Lower leg skin (tissue), 4 donors: ENCODE results near the gene ADAMTS14. TPM values are rescaled to one million over a fixed set of nuclear protein-coding genes. Genes with fewer than 3 reads are reported as not detected.

Experiments
- DNase-seq, 2 donors: peaks; one replicate each; pipeline ENCODE4 v3.0.0-alpha.2; 2019; ENCODE audit warnings: low spot score in 2 of 2
- H3K4me3 ChIP-seq: fragments of 200-600 bp; sonication (generic); 2 replicates; pipeline ENCODE4 v1.5.1; 2017; ENCODE audit warnings: mild to moderate bottlenecking, low read depth; ENCODE audit not compliant: poor library complexity, severe bottlenecking
- CTCF ChIP-seq, 3 donors: fragments of 450-650 bp; IDR thresholded peaks; one replicate each; pipeline ENCODE4 v1.5.1; 2016; ENCODE audit warnings: antibody characterized with exemption in 3 of 3, mild to moderate bottlenecking in 3 of 3, moderate library complexity in 2 of 3
- POLR2A ChIP-seq, 2 donors: fragments of 450-650 bp; IDR thresholded peaks; one replicate each; pipeline ENCODE4 v1.6.1; 2016 to 2017; ENCODE audit warnings: antibody characterized with exemption in 2 of 2, mild to moderate bottlenecking in 1 of 2, moderate library complexity in 1 of 2
- WGBS, 2 donors: methylation state at CpG; one replicate each; pipeline ENCODE4 v1.1.5; 2018; 5-methylcytosine and 5-hydroxymethylcytosine counted together
- intact Hi-C: fragments of 100-400 bp; cut with DNase I; formaldehyde crosslinking; loops from one replicate; pipeline ENCODE4 v1.15.0; 2023; ENCODE audit warnings: low total_unique reads
- total RNA-seq, 4 donors: library from RNA; depleted of rRNA; stranded (reverse); fragments of >200 nt; gene quantifications; one replicate each; pipeline ENCODE4 v1.1.0, GENCODE V29; 2016

Gene ADAMTS14
- total RNA-seq, 4 donors from 2014 or later: 0.22 to 1.0 (median 0.34) TPM; not detected in 1

GRCh38 chr10:70679498-70679897, 7.2 kb downstream of the ADAMTS14 start:
- WGBS, 2 donors: 66 to 73% methylated on average over 10 of the region's 10 CpGs
- H3K4me3 ChIP-seq: no peak overlapping the region
- peak; percentile 73 to 92 for DNase-seq
- intact Hi-C loops: no loop called here
- TF ChIP-seq POLR2A (IDR thresholded peaks at IDR 0.05) (no peak), CTCF (IDR thresholded peaks at IDR 0.05) (no peak)

GRCh38 chr10:70680899-70681730, 8.8 kb downstream of the ADAMTS14 start:
- intact Hi-C loops: no loop called here
- WGBS, 2 donors: 60 to 64% methylated on average over 11 of the region's 11 CpGs
- TF ChIP-seq POLR2A (IDR thresholded peaks at IDR 0.05) (no peak), CTCF (IDR thresholded peaks at IDR 0.05) (no peak)

GRCh38 chr10:70681731-70682005, 9.4 kb downstream of the ADAMTS14 start:
- 69 to 100% methylated on average over 2 of the region's 2 CpGs for WGBS, 2 donors
- TF ChIP-seq CTCF (IDR thresholded peaks at IDR 0.05) (no peak), POLR2A (IDR thresholded peaks at IDR 0.05) (no peak)
- H3K4me3 ChIP-seq: no peak overlapping the region
- intact Hi-C loops: no loop called here
- DNase-seq: no peak

More at GRCh38 chr10:70680899-70681730, 8.8 kb downstream of the ADAMTS14 start:
- no peak for DNase-seq
- H3K4me3 ChIP-seq: no peak overlapping the region

GRCh38 chr10:70682920-70683600, 10.8 kb downstream of the ADAMTS14 start:
- no peak overlapping the region for H3K4me3 ChIP-seq
- intact Hi-C loops: no loop called here
- no peak for TF ChIP-seq CTCF (IDR thresholded peaks at IDR 0.05)
- no peak for TF ChIP-seq POLR2A (IDR thresholded peaks at IDR 0.05)
- no peak for DNase-seq
- 59 to 75% methylated on average over 16 to 20 of the region's 20 CpGs for WGBS, 2 donors

GRCh38 chr10:70683601-70683934, 11.3 kb downstream of the ADAMTS14 start:
- TF ChIP-seq POLR2A (IDR thresholded peaks at IDR 0.05) (no peak), CTCF (IDR thresholded peaks at IDR 0.05) (no peak)
- H3K4me3 ChIP-seq: no peak overlapping the region
- intact Hi-C loops: no loop called here
- 78 to 81% methylated on average over 6 of the region's 6 CpGs for WGBS, 2 donors
- no peak for DNase-seq
